GOT3 (cell line): Measurements from ENCODE around the gene MZB1.
"Not testable (repeated sequence)": the region's sequence is repeated elsewhere in the genome, so short reads cannot be mapped to it uniquely, and the experiment has no call there.

ENCODE experiments used
- DNase-seq: peaks from one replicate; lab custom pipeline; 2025; ENCODE audit warnings: mixed read lengths; lab: John Stamatoyannopoulos, UW

Gene MZB1

GRCh38 chr5:139391570-139392323 lies 2.0 kb upstream of the MZB1 start:
- DNase-seq, result no peak

DNA sequence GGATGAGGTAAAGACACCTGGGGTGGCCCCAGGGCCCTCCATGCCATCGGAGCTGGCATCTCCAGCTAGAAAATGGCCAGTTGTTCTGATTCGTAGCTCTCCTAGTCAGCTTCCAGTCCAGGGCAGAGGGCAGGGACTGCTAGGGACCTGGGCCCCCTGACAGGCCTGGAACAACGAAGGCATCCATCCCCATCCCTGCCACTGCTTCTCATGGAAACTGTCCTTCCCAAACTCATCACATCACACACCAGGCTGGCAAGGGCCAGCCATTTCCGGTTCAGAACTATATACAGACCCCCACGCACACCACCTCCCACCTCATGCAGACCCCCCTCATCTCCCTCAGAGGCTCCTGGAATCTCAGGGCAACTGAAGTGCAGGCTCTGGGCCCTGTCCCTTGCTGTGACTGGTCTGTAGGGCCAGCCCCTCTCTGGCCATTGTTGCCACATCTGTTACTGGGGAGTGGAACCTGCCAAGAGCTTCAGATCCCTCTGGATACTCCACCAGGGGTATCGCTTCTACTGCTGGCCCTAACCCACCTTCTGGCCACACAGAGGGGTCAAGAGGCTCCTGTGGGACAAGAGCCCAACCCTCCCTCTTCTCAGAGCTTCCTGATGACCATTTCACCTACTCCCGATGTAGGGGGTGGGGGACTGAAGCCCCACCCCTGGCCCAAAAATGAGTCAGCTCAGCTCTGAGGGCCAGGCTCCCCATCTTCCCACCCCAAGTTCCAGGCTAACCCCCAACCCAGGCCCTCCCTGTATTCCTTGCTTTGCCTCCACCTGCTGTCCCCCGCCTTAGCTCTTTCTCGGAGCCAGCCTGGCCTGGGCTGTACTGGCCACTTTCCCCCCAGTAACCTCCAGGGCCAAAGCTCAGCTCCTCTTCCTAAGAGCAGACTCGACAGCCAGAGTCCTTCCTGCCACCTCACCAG lies 1.2 kb upstream of the MZB1 start:
- DNase-seq, result no peak

DNA sequence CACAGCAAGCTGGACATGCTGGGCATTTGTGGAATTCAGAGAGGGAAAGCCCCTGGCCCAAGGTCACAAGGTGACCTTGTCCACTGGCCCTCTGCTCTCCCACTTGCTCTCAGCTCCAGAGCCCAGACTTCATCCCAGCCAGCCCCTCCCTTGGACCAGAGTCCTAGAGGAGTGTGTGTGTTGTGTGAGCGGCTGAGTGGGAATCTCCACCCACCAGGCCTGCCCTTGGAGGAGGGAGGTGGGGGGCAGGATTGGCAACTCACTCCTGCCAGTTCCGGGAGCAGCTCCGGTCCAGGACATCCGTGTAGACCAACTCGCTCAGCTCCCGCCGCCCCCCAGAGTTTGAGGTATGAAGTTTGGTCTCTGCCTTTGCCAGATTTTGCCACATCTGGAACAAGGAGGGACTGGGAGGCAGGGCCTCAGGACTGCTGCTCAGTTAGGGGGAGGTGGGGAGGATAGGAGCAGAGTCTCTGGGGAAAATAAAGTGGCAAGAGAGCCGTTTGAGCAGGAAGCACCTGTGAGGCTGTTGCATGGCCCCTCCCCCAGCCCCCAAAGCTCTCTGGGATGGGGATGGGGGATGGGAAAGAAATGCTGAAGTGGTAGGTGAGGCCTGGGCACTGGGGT lies 1.4 kb downstream of the MZB1 start:
- no peak for DNase-seq

GRCh38 chr5:139387611-139388197 lies 2.0 kb downstream of the MZB1 start:
- no peak for DNase-seq

DNA sequence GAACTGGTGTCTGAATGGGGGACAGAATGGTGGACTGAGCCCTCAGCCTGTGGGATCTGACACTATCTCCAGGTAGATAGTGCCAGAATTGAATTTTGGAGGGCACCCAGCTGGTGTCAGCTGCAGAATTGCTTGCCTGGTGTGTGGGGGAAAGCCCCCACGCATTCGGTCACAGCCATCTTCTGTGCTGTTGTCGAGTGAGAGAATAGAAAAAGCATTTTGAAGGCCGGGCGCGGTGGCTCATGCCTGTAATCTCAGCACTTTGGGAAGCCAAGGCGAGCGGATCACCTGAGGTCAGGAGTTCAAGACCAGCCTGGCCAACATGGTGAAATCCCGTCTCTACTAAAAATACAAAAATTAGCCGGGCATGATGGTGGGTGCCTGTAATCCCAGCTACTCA lies 2.8 kb downstream of the MZB1 start:
- not testable (repeated sequence) for DNase-seq

DNA sequence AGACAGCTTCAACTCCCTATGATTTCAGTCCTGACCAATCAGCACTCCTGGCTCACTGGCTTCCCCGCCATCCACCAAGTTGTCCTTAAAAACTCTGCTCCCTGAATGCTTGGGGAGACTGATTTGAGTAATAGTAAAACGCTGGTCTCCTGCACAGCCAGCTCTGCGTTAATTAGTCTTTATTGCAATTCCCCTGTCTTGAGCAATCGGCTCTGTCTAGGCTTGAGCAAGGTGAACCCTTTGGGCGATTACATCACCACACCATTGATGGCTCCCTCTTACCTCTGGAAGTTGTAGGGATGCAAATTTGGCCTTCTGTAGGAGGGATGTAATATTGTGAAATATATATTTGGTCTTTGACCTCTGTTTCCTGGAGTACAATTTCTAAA lies 3.7 kb downstream of the MZB1 start:
- DNase-seq, result no peak

DNA sequence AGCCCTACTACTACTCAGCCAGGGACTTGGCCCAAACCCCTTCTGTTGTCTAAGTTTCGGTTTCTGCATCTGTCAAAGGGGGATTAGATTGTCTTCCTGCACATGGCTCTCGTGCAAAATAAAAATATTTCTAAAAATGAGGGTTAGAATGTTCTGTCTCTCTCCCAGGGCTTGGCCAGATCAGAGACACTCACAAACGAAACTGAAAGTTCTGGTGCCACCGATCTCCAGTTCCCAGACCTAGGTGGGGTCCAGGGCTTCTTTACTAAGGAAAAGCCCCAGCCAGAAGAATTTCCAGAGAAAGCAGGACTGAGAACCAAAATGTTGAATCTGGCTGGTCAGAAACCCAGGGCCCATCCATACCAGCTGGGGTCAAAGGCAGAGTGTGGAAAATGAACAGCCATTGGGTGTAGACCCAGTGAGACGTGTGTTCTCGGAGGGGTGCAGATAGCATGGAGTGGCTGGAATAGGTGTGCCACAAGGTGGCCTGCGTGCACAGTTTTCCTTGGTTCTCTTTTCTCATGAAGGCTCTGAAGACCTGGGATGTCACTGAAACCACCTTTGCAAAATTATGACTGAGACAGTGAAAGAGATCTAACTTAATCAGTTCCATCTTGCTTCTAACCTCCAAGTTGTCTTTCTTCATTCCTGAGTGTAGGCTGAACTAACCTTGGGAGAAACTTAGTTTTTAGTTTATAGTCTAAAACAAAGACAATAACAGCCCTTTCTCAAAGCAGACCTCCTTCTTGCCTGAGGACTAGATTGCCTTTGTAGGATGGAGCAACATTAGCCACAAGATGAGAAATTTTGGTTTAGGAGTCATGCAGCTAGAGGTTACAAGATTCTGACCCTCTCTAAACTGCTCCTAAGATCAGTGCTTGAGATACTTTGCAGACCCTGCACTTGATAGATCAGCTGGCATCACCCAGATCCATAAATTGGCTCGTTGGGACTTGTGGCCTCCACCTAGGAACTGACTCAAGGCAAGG lies 4.4 kb downstream of the MZB1 start:
- DNase-seq, result no peak

DNA sequence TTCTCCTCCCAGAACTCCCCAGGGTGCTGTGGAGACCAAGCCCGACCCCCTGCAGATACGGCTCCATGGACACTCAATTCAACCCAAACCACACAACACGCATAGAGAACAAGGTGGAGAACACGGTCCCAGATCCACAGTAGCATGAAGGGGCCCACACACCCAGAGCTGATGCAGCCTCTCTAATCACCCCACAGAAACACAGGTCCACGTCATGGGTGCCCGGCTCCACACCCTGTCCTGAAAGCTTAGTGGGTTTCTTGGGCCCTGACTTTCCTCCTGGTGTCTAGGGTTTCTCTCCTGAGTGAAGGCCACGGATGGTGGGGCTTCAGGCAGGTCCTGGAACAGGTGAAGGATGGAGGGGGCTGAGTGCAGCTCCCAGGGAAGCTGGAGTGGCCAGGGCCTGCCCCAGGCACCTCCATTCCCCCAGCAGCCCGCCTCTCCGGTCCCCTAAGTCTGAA lies 5.1 kb downstream of the MZB1 start:
- no peak for DNase-seq

- DNase-seq, result no peak
Measured at GRCh38 chr5:139383993-139384590, 5.6 kb downstream of the MZB1 start.

GRCh38 chr5:139383275-139383992 lies 6.3 kb downstream of the MZB1 start, which contains the start of gene SLC23A1:
TSS of gene SLC23A1 (minus strand) at chr5:139383297. CDS start at chr5:139383253, 44 bp downstream.
- no peak for DNase-seq

DNA sequence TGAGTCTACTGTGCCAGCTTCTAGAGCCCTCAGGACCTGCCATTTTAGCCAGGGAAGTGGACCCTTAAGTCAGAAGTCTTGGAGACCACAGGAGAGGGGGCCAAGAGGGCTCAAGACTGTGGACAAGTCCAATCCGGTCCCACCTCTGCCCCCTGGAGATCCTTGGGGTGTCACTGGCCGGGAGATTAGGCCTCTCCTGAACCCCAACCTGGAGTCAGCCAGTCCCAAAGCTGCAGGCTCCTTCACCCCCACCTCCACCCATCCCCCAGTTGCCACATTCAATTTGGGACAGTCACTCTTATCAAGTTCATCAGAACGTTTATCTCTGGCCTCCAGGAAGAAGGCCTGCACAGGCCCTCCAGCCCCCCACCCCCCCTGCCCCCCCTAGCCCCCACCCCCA lies 6.9 kb downstream of the MZB1 start:
- no peak for DNase-seq

DNA sequence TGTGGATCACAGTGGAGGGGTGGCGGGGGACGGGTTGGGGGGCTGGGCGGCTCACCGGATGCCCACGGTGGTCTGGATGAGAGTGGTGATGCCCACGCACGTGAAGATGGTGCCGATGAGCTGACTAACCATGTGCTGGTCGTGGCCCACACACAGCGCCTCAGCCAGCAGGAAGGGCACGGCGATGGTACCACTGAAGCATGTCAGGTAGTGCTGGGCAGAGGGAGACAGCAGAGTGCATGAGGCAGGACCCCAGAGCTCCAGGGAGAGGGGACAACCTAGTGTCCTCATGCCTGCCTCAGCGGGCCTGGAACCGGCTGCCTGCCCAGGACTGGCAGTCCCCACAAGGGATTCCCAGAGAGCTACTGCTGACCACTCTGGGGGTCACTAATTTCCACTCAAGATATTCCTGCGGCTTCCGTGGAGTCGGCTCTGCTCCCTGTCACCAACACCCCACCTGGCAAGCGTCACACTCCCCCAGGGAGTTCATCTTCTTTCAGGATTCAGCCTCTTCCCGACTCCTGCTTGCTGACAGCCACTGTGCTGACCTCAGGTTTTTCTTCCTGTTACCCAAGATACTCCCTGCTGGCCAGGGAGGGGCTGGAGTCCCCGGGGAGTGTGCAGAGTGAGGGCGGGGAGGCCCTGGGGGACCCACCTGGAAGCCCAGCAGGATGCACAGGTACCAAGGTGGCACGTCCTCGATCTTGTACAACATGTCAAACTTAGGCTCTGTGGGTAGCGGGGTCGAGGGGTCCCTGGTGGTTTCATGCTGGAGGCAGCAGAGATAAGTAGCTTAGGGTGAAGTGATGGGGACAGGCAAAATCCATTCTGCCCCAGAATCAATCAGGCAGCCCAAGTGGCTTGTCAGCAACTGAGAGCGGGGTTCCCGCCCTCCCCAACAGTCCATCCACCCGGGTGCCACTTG lies 7.6 kb downstream of the MZB1 start:
- DNase-seq, result no peak

- no peak for DNase-seq
Measured at GRCh38 chr5:139379626-139380449, 9.9 kb downstream of the MZB1 start.

GRCh38 chr5:139378941-139379361 lies 10.8 kb downstream of the MZB1 start:
- no peak for DNase-seq

DNA sequence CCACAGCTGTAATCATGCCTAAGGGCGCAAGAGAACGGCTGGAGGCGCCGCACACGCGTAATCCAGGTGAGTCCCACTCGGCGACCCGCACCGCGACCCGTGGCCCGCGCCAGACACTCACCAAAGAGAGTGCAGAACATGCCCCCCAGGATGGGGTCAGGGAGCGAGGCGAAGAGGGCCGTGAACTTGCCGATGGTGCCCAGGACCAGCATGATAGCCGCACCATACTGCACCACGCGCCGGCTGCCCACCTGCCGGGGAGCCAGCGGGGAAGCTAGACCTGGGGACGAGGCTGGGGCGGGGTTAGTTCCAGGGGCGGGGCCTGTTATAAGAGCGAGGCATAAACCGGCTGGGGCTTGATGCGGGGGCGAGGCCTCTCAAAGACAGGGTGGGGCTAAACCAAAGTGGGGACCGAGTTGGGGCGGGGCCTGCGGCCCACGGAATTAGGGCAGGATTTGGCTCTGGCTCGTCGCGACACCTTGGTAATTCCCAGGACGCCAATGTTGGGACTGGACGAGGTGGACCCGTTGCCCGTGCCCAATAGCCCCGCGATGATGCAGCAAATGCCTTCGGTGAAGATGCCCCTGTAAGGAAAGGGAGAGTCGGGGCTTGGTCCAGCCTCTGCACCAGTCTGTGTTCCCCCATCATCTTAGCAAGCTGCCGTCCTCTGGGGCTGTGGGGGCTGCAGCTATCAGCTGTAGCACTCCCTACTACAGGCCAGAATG lies 11.4 kb downstream of the MZB1 start:
- no peak for DNase-seq

DNA sequence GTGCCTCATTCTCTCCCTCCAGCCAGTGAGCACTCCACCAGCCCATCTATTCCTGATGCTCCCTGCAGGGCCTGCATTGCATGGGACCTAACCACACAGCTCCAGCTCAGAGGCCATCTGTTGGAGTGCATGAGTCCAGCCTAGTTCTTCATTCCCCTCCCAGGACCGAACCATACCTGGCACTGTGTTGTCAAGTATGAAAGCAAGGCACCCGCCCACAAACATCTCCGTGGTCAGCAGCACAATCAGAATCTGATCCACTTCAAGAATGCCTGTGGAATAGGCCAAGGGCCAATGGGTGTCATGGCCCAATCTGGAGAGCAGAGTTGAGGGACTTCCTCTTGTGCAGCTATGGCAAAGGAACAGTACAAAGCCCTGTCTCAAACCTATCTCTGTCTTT lies 12.5 kb downstream of the MZB1 start:
- no peak for DNase-seq

DNA sequence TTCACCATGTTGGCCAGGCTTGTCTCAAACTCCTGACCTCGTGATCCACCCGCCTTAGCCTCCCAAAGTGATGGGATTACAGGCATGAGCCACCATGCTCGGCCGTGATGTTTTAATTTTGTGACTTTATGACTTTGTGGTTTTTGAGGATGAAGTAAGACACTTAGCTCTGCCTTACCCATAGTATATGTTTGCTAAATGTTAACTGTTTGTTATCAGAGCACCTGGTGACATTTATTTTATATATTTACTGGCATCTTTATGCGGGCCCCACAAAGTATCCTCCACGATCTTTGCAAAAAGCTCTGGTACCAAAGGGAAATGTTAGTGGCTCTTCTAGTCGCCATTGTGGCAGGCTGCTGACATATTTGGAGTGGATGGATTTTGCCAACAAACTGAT lies 13.3 kb downstream of the MZB1 start:
- no peak for DNase-seq
